HG03108 (cell line): Measurements from ENCODE around the gene INVS.
"Not testable (repeated sequence)": the region's sequence is repeated elsewhere in the genome, so short reads cannot be mapped to it uniquely, and the experiment has no call there.

Source experiments
- ATAC-seq: cut with Tn5 transposase; IDR thresholded peaks from one replicate; pipeline ENCODE4 v1.9.1; 2021; ENCODE audit warnings: moderate library complexity; ENCODE audit not compliant: unreplicated experiment

INVS gene

GRCh38 chr9:100112677-100113336 lies 13.8 kb downstream of the INVS start:
- no peak for ATAC-seq

GRCh38 chr9:100117316-100117715 lies 18.3 kb downstream of the INVS start:
- no peak for ATAC-seq

GRCh38 chr9:100120286-100120685 lies 21.2 kb downstream of the INVS start:
- ATAC-seq, result no peak

DNA sequence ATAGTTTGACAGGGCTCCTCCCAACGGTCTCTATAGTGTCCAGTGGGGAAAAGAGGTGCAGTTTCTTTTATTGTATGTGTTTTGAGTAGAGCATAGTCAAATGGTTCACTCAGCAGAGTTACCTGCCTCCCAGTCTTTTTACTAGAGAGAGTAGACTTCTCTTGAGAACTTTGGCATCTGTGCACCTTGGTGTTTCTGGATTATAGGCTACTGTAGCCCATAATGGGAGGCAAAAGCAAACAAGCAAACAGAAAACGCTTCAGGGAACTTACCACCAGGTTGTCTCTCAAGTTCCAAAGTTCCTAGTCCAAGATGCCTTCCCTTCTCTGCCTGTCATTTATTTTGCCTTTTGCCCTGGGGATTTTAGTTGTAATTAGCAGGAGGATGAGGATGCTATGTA lies 26.2 kb downstream of the INVS start:
- no peak for ATAC-seq

DNA sequence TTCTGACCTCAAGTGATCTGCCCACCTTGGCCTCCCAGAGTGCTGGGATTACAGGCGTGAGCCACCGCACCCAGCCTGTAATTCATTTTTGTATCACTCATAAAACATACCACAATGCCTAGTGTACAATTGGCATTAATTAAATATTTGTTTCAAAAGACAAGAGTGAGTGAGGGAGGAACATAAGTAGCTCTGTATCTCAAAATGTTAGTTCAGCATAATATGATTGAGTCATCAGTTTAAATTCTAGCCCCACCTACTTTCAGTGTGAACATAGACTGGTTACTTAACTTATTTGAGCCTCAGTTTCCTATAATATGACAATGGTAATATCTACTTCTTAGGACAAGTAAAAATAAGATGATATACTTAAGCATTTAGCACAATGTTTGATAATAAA lies 26.9 kb downstream of the INVS start:
- no peak for ATAC-seq

- no peak for ATAC-seq
Observed at GRCh38 chr9:100126423-100126822, 27.4 kb downstream of the INVS start.

DNA sequence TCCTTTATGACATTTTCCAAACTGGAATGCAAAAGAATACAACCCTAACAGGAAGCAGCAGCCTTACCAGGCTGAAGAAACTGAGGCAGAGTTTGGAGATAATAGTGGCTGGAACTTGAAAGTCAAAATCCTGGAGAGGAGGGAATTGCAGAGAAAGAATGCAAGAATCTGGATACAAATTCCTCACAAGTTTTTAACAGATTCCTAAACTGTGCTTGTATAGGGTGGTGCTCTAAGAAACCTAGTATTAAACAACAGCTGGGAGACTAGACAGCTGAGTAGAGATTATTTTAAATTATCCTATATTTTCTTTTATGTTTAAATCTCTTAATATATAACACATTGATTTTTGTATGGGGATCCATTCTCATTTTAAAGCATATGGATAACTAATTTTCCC lies 30.7 kb downstream of the INVS start:
- no peak for ATAC-seq

- no peak for ATAC-seq
Observed at GRCh38 chr9:100131216-100131615, 32.2 kb downstream of the INVS start.

- ATAC-seq, result no peak
Observed at GRCh38 chr9:100131875-100132430, 32.9 kb downstream of the INVS start.

GRCh38 chr9:100134731-100135130 lies 35.7 kb downstream of the INVS start:
- ATAC-seq, result no peak

- ATAC-seq, result not testable (repeated sequence)
Observed at GRCh38 chr9:100136799-100137198, 37.8 kb downstream of the INVS start.

GRCh38 chr9:100140303-100140702 lies 41.3 kb downstream of the INVS start:
- ATAC-seq, result not testable (repeated sequence)

DNA sequence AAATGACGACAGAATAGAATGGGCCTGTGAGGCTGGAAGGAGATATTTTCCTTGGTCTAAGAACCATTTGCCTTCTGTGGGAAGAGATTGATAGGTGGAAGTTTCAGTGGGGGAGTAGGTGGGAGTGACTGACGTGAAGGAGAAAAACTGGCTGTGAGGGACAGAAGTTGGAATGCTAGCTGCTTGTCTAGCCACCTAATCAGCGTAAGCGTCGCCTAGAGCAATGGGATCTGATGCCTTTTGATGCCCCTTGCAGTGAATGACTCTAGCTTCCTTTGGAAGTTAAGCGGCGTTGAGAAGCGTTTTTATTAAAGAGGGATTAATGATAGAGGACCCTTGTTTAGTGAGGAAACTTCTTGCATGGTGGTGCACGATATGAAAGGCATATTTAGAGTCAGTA lies 42.8 kb downstream of the INVS start:
- ATAC-seq, result not testable (repeated sequence)

- not testable (repeated sequence) for ATAC-seq
Observed at GRCh38 chr9:100145167-100145934, 46.3 kb downstream of the INVS start.

DNA sequence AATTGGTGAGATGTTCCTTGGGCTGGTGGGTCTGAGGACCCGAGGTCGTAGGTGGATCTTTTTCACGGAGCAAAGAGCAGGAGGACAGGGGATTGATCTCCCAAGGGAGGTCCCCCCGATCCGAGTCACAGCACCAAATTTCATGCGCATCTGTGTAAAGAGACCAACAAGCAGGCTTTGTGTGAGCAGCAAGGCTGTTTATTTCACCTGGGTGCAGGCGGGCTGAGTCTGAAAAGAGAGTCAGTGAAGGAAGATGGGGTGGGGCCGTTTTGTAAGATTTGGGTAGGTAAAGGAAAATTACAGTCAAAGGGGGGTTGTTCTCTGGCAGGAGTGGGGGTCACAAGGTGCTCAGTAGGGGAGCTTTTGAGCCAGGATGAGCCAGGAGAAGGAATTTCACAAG lies 46.9 kb downstream of the INVS start:
- ATAC-seq, result not testable (repeated sequence)

- no peak for ATAC-seq
Observed at GRCh38 chr9:100150214-100150613, 51.2 kb downstream of the INVS start.

- no peak for ATAC-seq
Observed at GRCh38 chr9:100160021-100160420, 61.0 kb downstream of the INVS start.

- ATAC-seq, result no peak
Observed at GRCh38 chr9:100167176-100167575, 68.1 kb downstream of the INVS start.

DNA sequence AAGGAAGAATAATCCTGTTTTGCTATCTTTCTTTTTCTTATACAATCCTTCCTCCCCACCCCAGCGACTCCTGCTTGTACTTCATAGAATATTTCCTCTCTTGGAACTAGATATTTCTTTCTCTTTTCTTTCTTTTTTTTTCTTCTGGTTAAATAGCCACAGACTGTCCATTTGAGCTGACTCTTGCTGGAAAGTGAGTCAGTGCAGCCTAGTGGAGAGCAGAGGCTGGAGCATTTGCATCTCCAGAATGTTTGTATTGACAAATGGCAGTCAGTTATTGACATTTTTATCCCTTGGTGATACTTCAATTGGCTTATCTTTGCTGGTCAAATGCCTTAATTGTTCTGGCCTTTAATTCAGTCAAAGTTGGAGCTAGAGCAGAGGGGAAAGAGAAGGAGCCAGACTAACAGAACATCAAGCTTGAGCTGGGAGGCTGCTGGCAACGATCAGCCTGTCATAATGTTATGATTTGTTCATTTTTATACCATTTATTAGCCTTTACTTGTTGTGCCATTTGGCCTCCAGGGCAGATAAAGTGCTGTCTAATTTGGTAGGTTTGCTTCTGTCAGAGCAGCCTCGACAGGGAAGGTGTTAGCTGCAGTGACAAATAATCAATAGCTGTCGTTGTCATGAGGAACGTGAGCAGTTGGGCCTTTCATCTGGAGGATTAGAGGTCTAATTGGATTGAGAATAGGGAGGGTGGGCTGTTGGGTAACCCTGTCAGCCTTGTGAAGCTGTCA lies 69.0 kb downstream of the INVS start:
- no peak for ATAC-seq

DNA sequence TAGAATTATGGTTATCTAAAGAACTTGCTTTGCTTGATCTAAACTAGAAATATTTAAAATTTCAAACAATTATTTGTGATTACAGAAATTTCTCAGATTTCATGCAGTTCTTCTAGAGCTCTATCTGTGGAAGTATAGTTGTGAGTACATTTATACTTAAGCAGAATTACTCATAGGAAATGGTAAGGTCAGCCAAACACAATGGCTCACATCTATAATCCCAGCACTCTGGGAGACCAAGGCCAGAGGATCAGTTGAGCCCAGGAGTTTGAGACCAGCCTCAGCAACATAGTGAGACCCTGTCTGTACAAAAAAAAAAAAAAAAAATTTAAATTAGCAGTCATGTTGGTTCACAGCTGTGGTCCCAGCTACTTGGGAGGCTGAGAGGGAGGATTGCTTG lies 71.0 kb downstream of the INVS start:
- no peak for ATAC-seq

- no peak for ATAC-seq
Observed at GRCh38 chr9:100170556-100170955, 71.5 kb downstream of the INVS start.

DNA sequence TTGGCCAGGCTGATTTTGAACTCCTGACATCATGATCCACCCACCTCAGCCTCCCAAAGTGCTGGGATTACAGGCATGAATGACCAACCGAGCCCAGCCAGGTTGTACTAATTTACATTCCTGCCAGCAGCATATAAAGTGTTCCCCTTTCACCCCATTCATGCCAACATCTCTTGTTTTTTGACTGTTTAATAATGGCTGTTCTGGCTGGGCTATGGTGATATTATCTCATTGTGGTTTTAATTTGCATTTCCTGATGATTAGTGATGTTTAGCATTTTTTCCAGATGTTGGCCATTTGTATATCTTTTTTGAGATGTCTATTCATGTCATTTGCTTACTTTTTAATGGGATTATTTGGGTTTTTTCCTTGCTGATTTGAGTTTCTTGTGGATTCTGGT lies 87.3 kb downstream of the INVS start:
- no peak for ATAC-seq
